Activated CD4-positive, CD25-positive, alpha-beta regulatory T cell (primary cell): ENCODE results near the gene ACE.

Experiments used
- DNase-seq, 4 experiments: peaks; one replicate each; lab custom pipeline; 2025; lab: John Stamatoyannopoulos, UW

Gene ACE

DNA sequence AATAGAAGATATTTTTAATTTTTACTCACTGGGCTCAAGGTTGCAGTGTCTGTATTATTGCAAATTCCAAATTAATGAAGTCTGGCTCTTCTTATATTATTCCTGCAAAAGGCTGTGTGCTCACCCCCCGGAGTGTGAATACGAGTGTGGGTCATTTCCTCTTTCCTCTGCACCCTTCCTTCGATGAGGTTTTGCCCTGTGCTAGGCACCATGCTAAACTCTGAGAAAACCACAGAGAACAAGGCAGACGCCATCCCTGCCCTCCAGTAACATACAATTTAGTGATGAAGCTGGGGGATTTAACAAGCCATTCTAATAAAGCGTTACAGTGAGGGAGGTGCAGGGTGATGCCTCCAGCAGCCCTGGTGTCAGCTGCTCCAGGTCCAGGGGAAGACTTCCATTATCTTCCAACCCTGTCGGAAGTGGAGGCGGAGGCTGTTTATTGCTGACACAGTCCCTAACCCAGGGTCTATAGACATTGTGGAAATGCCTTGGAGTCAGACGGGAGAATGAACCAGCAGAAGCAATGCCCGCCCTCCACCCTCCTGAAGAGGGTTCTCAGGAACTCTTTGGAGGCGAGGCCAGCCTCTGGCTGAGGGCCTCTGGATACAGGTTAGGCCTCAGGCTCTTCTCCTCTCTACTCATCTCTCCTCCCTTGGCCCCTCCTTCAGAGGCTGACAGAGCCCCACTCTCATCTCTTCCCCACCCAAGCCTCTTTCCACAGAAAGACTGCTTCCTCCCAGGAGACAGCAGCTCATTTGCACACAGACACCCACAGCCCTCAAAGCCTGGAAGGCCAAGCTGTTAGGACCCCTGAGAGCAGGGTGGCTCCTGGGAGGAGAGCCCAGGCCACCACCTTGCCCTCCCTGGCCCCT is 2.0 kb upstream of the ACE start:
- DNase-seq: no peak

DNA sequence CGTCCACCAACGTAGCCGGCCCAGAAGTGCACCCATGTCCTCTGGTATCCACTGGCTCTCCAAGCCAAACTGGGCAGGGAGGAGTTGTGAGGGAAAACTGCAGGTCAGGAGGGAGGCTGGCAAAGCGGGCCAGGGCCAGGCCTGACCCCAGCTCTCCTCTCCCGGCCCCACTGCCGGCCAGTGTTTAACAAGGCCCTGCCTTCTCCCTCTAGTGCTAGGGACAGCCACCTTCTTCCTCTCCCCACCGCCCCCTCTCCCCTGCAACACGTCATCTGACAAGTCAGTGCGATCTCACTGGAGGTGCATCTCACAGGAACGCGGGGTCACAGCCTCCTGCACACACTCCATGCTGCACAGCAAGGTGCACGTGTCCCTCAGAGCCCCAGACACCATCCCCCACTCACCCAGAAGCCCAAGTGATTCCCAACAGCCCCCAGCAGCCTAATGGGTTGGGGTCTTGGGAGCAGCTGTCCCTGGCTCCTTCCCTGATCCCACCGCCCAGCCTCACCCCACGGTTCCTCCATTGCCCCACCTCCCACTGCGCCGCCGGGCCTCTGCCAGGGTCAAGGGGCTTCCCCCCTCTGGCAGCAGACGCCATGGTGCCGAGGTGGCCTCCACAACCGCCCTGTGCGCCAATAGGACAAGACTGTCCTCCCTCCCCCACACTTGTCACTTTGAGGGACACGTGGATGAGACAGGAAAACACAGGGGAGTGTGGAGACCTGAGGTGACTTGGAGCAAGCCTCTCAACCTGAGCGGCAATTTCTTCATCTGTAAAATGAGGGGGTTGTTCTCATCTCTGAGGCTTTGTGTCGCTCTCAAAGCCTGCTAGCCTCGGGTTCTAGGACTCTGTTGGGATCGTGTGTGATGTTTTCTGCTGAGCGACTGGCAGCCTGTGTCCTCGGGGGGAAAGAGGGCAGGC is 1.1 kb upstream of the ACE start:
- DNase-seq: no peak

DNA sequence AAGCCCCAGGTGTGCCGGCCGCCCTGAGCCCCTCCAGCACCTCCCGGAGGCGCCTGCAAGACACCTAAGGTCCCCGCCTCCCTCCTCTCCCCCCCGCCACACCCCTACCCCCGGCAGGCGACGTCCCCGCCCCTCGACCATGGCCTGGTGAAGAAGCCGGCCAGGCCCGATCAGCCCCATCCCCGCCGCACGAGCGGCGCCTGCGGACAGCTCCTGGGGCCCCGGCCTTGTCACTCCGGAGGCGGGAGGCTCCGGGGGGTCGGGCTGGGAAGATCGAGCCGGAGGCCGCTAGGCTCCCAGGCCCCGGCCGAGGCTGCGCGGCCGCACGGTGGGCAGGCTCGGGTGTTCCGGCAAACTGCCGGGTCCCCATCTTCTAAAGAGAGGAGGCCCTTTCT is 405 bp upstream of the ACE start:
- no peak for DNase-seq

DNA sequence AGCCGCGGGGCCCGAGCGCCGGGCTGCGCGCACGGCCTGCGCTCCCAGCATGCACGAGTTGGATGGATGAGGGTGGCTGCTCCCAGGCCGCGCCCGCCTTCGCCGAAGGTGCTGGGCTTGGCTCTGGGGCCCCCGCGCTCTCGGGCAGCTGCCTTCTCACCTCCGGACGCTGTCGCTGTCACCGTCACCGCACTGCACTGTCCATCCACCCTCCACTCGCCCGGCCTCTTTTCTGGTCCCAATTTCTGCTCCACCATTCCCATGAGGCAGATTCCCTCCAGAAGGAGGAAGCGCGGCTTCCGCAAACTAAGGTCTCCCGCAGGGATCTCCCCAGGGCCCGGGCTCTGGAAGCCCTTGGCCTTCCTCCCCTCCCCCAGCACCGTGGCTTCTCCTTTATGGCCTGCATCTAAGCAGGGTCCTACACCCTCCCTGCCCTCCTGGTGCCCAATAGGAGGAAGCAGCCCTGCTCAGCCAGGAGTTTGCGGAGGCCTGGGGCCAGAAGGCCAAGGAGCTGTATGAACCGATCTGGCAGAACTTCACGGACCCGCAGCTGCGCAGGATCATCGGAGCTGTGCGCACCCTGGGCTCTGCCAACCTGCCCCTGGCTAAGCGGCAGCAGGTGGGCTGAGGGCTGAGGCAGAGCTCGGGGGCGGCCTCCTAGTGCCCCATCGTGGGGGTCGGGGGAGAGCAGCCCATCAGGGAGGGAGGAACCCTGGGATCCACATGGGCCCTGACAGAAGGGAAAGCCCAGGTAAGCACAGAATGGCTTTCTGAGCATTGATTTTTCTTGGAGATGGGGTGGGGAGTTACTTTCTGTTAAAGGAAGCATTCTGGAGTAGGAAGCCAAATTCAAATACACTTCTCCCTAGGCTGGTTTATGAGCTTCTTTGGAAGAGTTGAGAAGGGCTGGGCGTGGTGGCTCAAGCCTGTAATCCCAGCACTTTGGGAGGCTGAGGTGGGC is 899 bp downstream of the ACE start:
- no peak for DNase-seq

DNA sequence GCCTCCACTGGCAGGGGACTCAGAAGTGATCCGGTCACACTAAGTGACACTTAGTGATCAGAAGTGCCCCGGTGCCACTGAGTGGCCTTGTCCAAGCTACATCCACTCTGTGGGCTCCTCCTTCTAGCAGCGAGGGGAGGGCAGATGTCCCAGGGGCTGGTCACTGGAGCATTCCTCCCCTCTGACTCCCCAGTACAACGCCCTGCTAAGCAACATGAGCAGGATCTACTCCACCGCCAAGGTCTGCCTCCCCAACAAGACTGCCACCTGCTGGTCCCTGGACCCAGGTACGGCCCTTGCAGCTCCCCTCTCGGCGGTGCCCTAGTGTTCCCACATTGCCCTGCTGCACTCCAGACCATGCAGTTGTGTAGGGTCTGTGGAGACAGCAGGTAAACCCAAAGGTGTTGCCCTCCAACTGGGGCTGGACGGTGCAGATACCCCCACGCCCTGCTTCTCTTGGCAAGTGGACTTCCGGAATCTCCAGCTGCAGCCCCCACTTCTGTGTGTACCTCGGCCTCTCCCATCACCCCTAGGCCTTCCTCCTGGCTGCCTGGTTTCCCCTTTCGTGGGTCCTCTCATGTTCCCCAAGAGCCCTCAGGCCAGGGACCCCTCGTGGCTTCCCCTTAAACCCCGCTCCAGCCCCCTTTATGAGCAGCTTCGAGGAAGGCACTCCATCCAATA is 2.1 kb downstream of the ACE start:
- peak; percentile 12 to 46 (median 34) for DNase-seq

DNA sequence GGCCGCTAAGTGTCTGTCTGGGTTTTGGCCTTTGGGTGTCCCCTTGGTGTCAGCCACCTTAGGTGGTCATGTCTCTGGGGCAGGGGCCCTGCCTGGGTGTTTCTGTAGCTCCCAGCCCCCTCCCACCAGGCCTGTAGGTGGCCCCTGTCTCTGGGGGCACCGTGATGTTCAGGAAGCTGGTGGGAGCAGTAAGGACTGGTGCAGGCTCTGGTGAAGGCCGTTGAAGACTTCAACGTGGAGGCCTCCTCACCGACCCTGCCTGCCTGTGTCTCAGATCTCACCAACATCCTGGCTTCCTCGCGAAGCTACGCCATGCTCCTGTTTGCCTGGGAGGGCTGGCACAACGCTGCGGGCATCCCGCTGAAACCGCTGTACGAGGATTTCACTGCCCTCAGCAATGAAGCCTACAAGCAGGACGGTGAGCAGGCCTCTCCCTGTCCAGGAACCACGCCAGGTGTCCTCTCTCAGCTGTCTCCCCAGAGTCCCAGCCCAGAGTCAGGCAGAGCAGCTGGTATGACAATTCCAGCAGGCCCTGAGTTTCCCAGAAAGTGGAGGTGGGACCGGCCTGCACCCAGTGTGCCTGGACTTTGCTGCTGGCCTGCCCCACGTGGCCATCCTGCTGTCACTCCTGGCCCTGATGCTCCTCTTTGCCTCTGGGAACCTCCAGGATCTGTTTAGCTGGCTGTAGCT is 2.8 kb downstream of the ACE start:
- no peak for DNase-seq

DNA sequence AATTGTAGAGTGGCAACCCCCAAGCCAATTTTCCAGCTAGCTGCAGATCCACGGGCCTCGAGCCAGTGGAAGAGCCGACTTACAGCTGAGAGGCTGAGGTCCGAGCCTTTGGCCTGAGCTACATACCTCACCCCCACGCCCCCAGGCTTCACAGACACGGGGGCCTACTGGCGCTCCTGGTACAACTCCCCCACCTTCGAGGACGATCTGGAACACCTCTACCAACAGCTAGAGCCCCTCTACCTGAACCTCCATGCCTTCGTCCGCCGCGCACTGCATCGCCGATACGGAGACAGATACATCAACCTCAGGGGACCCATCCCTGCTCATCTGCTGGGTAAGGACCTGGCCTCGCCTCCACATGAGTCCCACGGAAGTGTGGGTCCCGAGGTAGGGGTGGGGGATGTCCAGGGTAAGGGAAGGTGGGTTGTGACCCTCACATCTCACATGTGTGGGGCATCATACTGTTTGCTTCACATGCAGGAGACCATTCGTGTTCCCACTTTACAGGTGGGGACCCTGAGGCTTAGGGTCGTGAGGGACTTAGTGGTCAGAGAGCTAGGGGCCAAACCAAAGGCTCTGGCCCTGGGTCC is 3.4 kb downstream of the ACE start:
- DNase-seq: no peak

DNA sequence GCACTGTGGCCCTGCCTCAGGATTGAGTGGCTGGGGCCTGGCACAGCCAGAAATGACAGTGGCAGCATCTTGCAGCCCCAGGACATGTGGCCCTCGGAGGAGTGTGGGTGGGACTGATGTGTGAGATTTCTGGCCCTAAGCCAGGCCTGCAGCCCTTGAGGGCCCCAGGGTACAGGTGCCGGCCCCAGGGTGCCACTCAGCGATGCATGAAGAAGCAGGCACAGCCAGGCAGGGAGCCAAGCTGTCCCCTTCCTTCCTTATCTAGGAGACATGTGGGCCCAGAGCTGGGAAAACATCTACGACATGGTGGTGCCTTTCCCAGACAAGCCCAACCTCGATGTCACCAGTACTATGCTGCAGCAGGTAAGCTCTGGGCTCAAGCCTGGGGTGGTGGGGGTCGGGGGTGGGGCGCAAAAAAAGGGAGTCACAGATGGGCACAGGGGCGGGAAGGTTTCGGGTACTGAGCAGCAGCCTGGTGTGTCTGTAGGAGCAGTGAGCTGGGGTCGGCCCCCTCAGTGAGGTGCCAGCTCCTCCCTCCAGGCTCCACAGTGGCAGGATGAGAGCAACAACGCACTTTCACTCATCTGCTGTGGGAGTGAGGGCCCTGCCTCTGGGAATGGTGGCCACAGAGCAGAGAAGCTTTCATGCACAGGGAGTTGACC is 4.1 kb downstream of the ACE start:
- no peak for DNase-seq

DNA sequence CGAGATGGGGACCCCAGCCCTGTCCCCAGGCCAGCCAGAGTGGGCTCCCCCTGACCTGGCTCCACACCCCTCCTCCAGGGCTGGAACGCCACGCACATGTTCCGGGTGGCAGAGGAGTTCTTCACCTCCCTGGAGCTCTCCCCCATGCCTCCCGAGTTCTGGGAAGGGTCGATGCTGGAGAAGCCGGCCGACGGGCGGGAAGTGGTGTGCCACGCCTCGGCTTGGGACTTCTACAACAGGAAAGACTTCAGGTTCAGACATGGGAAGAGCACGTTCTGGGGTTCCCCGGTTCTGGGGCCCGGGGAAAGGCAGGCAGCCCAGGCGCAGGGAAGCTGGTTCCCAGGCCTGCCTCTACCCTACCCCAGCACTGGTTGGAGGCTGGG is 4.6 kb downstream of the ACE start:
- no peak for DNase-seq

DNA sequence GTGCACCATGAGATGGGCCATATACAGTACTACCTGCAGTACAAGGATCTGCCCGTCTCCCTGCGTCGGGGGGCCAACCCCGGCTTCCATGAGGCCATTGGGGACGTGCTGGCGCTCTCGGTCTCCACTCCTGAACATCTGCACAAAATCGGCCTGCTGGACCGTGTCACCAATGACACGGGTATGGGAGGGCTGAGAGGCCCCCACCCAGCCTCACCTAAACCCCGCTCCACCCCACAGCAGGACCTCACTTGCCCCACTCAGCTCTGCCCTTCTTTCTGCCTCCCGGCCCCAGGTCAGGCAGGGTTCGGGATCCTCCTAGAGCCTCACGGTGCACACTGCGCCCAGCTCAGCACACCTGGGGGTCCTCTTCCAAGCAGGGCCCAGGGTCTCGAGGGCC is 5.6 kb downstream of the ACE start:
- no peak for DNase-seq

DNA sequence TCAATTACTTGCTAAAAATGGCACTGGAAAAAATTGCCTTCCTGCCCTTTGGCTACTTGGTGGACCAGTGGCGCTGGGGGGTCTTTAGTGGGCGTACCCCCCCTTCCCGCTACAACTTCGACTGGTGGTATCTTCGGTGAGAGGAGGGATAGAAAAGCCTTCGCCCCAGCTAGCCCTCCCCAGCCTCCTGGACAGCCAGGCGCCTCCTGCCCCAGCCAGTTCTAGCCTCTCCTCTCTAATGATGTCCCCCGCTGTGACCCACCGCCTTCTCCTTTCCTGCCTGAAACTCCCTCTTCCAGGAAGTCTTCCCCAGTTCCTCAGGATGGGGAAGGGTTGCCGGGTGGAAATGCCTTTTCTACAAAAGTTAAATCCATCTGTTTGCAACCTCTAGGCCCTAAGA is 6.2 kb downstream of the ACE start:
- DNase-seq: no peak

DNA sequence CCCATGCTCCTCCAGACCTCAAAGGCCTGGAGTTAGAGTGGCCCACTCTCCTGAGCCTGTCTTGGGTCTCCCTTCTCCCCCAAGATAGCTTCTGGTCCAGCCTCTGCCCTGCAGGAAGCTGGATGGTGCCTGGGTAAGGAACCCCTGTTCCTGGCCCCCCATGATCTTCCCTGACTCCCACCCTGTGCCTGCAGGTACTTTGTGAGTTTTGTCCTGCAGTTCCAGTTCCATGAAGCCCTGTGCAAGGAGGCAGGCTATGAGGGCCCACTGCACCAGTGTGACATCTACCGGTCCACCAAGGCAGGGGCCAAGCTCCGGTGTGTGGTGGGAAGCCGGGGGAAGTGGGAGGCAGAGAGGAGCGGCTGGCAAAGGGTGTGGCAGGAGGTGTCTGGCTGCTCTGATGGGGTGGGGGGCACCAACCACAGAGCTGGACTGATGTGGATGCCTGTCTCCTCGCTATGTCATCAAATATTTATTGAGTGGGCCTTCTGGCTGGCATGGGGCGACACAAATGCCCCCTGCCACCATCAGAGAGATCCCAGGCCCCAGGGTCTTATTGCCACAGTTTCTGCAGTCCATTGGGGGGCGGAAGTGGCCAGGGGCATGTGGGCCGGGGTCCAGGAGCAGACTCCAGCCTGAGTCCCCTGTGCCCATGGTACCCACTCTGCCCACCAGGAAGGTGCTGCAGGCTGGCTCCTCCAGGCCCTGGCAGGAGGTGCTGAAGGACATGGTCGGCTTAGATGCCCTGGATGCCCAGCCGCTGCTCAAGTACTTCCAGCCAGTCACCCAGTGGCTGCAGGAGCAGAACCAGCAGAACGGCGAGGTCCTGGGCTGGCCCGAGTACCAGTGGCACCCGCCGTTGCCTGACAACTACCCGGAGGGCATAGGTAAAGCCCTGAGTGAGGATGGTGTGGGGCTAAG is 7.1 kb downstream of the ACE start:
- DNase-seq: no peak

DNA sequence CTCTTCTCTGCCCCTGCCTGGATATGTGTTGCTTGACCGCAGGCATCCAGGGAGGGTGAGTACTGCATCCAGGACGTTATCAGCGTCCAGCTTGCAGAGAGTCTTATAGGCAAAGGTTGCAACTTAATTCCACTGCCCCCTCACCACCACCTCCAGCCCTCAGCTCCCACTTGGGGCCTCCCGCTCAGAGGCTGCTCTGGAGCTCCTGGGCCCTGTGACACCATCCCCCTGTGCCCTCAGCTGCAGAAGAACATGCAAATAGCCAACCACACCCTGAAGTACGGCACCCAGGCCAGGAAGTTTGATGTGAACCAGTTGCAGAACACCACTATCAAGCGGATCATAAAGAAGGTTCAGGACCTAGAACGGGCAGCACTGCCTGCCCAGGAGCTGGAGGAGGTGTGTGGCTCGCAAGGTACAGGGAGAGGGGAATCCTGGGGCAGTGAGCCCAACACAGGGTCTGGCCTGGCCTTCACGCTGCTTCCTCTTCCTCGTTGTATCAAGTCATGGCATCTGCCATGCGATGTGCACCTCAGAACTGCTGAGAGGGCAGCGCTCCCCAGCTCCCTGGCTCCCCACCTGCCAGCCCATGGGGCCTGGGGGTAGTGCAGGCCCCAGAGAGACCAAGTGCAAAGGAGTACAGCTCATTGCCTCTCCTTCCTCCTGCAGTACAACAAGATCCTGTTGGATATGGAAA is 9.6 kb downstream of the ACE start:
- DNase-seq: no peak

DNA sequence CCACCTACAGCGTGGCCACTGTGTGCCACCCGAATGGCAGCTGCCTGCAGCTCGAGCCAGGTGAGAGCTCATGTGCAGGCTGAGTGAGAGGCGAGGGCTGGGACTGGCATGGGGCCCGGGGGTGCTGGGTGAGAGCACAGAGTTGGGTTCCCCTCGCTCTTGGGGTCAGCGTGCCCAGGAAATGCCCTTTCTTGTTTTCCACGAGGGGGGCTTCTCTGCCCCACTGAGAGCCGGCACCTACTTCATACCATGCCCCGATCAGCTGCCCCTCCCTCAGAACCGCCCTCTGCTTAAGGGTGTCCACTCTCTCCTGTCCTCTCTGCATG is 10.1 kb downstream of the ACE start:
- DNase-seq: no peak

DNA sequence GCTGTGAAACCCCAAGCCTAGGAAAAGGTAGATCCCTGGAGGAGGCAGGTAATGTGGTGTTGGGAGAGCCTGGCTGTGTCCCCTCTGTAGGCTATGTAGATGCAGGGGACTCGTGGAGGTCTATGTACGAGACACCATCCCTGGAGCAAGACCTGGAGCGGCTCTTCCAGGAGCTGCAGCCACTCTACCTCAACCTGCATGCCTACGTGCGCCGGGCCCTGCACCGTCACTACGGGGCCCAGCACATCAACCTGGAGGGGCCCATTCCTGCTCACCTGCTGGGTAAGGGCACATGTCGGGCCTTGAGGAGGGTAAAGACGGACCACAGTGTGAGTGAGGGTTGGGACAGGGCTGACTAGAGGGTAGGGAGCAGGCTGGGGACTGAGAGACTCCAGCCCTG is 12.0 kb downstream of the ACE start:
- DNase-seq: no peak

DNA sequence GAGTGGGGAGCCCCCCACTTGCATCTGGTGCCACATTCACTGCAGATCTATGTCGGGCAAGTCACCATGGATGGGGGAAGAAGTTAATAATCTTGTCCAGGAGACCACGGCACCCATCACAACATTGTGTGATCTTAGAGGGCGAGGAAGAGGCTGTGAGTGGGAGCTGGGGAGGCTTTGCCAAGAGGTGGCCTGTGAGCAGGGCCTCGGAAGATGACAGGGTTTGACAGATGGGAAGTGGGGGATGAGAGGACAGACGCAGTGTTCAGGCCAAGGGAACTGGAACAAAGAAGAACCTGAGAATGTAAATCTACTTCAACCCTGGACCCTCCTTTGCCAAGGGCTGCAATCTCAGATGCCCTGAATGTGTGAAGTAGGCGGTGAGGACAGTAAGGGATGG is 12.4 kb downstream of the ACE start:
- DNase-seq: no peak

DNA sequence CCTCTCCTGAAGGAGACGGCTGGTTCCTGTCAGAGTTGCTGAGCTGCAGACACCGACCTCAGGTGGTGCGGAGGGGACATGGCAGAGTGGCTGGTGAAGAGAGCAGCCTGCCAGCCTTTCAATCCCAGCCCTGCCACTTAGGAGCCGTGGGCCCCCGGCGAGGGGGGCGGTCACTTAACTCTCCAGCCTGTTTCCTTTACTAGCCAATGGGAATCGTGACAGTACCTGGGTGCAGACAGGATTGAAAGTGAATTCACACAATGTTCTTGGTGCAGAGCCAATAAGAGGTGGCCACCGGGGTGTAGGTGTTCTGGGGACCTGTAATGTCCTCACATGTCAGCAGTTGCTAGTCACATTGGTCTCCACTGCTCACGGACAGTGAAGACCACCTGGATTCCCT is 13.5 kb downstream of the ACE start:
- DNase-seq: no peak

DNA sequence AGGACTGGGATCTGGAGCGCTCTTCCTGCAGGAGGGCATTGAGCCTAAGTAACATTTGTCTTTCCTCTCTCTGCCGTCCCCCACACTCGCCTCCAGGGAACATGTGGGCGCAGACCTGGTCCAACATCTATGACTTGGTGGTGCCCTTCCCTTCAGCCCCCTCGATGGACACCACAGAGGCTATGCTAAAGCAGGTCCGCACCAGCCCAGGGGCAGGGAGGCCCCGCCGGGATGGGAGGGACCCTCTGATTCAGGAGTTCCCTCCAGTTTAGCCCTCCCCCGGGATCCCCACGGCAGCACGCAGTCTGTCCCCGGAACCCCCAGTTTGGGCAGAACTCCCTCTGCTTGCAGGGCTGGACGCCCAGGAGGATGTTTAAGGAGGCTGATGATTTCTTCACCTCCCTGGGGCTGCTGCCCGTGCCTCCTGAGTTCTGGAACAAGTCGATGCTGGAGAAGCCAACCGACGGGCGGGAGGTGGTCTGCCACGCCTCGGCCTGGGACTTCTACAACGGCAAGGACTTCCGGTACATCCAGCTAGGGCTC is 14.1 kb downstream of the ACE start:
- no peak for DNase-seq
